Astrocyte (in vitro differentiated cells and primary cell): ENCODE data around the gene KIF26B.

Source experiments
- EZH2 ChIP-seq: IDR thresholded peaks from 2 replicates; pipeline ENCODE4 v1.6.1; 2012; ENCODE audit warnings: mild to moderate bottlenecking, low read length, inconsistent platforms; ENCODE audit not compliant: insufficient read depth
- TF ChIP-seq, protein P1 (sequence below): IDR thresholded peaks from 2 replicates; pipeline ENCODE4 v1.5.1; 2011; ENCODE audit warnings: low read depth, mild to moderate bottlenecking, inconsistent platforms, low read length, moderate library complexity; ENCODE audit not compliant: insufficient read depth

DNA sequence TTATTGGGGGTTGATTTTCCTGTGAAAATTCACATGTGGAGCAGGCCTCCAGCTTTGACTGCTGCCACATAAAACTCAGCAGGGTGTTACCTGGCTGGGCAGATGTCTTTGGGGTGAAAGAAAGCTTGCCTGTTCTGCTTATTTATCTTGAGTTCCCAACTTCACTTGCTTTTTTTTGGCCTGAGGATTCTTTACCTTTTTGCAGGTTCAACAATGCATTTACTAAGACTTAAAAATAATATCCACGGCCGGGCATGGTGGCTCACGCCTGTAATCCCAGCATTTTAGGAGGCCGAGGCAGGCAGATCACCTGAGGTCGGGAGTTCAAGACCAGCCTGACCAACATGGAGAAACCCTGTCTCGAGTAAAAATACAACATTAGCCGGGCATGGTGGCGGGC lies 509.1 kb downstream of the KIF26B start:
- TF ChIP-seq, protein P1, sequence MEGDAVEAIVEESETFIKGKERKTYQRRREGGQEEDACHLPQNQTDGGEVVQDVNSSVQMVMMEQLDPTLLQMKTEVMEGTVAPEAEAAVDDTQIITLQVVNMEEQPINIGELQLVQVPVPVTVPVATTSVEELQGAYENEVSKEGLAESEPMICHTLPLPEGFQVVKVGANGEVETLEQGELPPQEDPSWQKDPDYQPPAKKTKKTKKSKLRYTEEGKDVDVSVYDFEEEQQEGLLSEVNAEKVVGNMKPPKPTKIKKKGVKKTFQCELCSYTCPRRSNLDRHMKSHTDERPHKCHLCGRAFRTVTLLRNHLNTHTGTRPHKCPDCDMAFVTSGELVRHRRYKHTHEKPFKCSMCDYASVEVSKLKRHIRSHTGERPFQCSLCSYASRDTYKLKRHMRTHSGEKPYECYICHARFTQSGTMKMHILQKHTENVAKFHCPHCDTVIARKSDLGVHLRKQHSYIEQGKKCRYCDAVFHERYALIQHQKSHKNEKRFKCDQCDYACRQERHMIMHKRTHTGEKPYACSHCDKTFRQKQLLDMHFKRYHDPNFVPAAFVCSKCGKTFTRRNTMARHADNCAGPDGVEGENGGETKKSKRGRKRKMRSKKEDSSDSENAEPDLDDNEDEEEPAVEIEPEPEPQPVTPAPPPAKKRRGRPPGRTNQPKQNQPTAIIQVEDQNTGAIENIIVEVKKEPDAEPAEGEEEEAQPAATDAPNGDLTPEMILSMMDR = no peak
- TF ChIP-seq EZH2 = no peak
